GM18909 (cell line): Measurements from ENCODE around the gene TREH.
"Not testable (repeated sequence)": the region's sequence is repeated elsewhere in the genome, so short reads cannot be mapped to it uniquely, and the experiment has no call there.

ENCODE experiments used
- ATAC-seq: cut with Tn5 transposase; IDR thresholded peaks from one replicate; pipeline ENCODE4 v1.9.1; 2021; ENCODE audit warnings: mild to moderate bottlenecking; ENCODE audit not compliant: unreplicated experiment, poor library complexity

The TREH gene

GRCh38 chr11:118699506-118700220, 20.2 kb upstream of the TREH start:
- ATAC-seq: no peak

- ATAC-seq: no peak
Observed at GRCh38 chr11:118697346-118697745, 17.9 kb upstream of the TREH start.

GRCh38 chr11:118696673-118697226, 17.3 kb upstream of the TREH start:
- no peak for ATAC-seq

GRCh38 chr11:118694771-118695170, 15.3 kb upstream of the TREH start:
- ATAC-seq: no peak

GRCh38 chr11:118694185-118694584, 14.7 kb upstream of the TREH start:
- ATAC-seq: no peak

GRCh38 chr11:118691926-118692830, 12.7 kb upstream of the TREH start:
- ATAC-seq: peak; percentile 38

GRCh38 chr11:118690553-118691304, 11.3 kb upstream of the TREH start:
- no peak for ATAC-seq

GRCh38 chr11:118689852-118690552, 10.6 kb upstream of the TREH start:
- peak; percentile 78 for ATAC-seq

GRCh38 chr11:118689503-118689851, 10.0 kb upstream of the TREH start:
- ATAC-seq: no peak

GRCh38 chr11:118688851-118689502, 9.5 kb upstream of the TREH start:
- ATAC-seq: no peak

GRCh38 chr11:118688339-118688738, 8.9 kb upstream of the TREH start:
- ATAC-seq: not testable (repeated sequence)

- no peak for ATAC-seq
Observed at GRCh38 chr11:118687906-118688305, 8.5 kb upstream of the TREH start.

GRCh38 chr11:118684187-118684586, 4.7 kb upstream of the TREH start:
- no peak for ATAC-seq

GRCh38 chr11:118682939-118683338, 3.5 kb upstream of the TREH start:
- ATAC-seq: not testable (repeated sequence)

GRCh38 chr11:118682372-118682771, 2.9 kb upstream of the TREH start:
- ATAC-seq: no peak

- ATAC-seq: not testable (repeated sequence)
Observed at GRCh38 chr11:118678908-118679307, 542 bp downstream of the TREH start.

GRCh38 chr11:118677977-118678376, 1.5 kb downstream of the TREH start:
- no peak for ATAC-seq

GRCh38 chr11:118674082-118674435, 5.4 kb downstream of the TREH start:
- no peak for ATAC-seq

GRCh38 chr11:118673361-118674081, 5.9 kb downstream of the TREH start:
- no peak for ATAC-seq
